Right renal pelvis (tissue), 4 donors: Measurements from ENCODE around the gene TARBP1. TPM values are rescaled to one million over a fixed set of nuclear protein-coding genes. Genes with fewer than 3 reads are reported as not detected.
"Not testable (repeated sequence)": the region's sequence is repeated elsewhere in the genome, so short reads cannot be mapped to it uniquely, and the experiment has no call there.

Experiments used
- DNase-seq, 4 donors: peaks; one replicate each; pipeline ENCODE4 v3.0.0-alpha.2; 2013; ENCODE audit warnings: low read depth in 4 of 4, low spot score in 3 of 4, missing footprints in 1 of 4
- polyA plus RNA-seq, 4 donors: library from polyadenylated mRNA; unstranded; fragments of 120-200 nt; gene quantifications; one replicate each; pipeline ENCODE4 v1.2.1, GENCODE V29; 2013; ENCODE audit not compliant: insufficient read length in 4 of 4

Gene TARBP1
- polyA plus RNA-seq, 4 donors: 44.3 to 64.1 (median 50.4) TPM

- DNase-seq: no peak
Observed at GRCh38 chr1:234438579-234438978, 40.4 kb downstream of the TARBP1 start.

GRCh38 chr1:234437423-234438171 lies 41.4 kb downstream of the TARBP1 start:
- no peak for DNase-seq

GRCh38 chr1:234435620-234436019 lies 43.4 kb downstream of the TARBP1 start:
- peak in 1 of 4 donors; percentile 3 for DNase-seq

- no peak for DNase-seq
Observed at GRCh38 chr1:234434706-234435105, 44.3 kb downstream of the TARBP1 start.

GRCh38 chr1:234433563-234434285 lies 45.3 kb downstream of the TARBP1 start:
- no peak for DNase-seq

- no peak for DNase-seq
Observed at GRCh38 chr1:234431255-234431654, 47.7 kb downstream of the TARBP1 start.

- no peak for DNase-seq
Observed at GRCh38 chr1:234430691-234431090, 48.3 kb downstream of the TARBP1 start.

GRCh38 chr1:234429434-234429806 lies 49.6 kb downstream of the TARBP1 start:
- DNase-seq: no peak

- DNase-seq: no peak
Observed at GRCh38 chr1:234427950-234428646, 50.9 kb downstream of the TARBP1 start.

GRCh38 chr1:234413990-234414389 lies 65.0 kb downstream of the TARBP1 start:
- no peak for DNase-seq

GRCh38 chr1:234413485-234413884 lies 65.5 kb downstream of the TARBP1 start:
- DNase-seq: no peak

GRCh38 chr1:234412830-234413229 lies 66.1 kb downstream of the TARBP1 start:
- no peak for DNase-seq

GRCh38 chr1:234409328-234409727 lies 69.7 kb downstream of the TARBP1 start:
- DNase-seq: no peak

GRCh38 chr1:234408757-234409156 lies 70.2 kb downstream of the TARBP1 start:
- DNase-seq: no peak

- DNase-seq: no peak
Observed at GRCh38 chr1:234406871-234407270, 72.1 kb downstream of the TARBP1 start.

GRCh38 chr1:234405676-234406075 lies 73.3 kb downstream of the TARBP1 start:
- no peak for DNase-seq

- no peak for DNase-seq
Observed at GRCh38 chr1:234402939-234403338, 76.0 kb downstream of the TARBP1 start.

- DNase-seq: no peak
Observed at GRCh38 chr1:234401658-234402057, 77.3 kb downstream of the TARBP1 start.

- no peak for DNase-seq
Observed at GRCh38 chr1:234400773-234401172, 78.2 kb downstream of the TARBP1 start.

GRCh38 chr1:234399515-234399914 lies 79.5 kb downstream of the TARBP1 start:
- not testable (repeated sequence) for DNase-seq

GRCh38 chr1:234398849-234399381 lies 80.1 kb downstream of the TARBP1 start:
- DNase-seq: no peak
